ENCODE results near the gene NXPH3.

NXPH3 gene

DNA sequence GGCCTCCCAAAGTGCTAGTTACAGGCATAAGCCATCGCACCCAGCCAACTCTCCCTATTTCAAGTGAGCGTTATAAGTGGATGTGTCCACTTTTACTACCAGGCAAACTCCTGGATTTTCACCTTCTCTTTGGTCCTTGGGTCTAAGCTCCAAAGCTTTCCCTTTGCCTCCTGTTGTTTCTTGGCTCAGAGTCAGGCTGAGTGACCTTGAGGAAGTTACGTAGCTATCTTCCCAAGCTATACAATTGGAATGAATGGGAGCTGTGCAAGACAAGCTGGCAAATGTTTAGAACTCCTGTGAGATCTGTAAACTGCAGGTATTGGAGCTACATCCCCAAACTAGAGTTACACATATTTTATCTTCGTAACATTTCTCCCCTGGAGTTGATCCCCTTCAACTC is 20.3 kb downstream of the NXPH3 start:
- H3K27me3 ChIP-seq (replicated peaks; ENCODE audit: insufficient read depth, low read length): no peaks in the 10 kb centered on the region
- H3K4me1 ChIP-seq (ENCODE audit: low read length): no peaks in the 10 kb centered on the region
- H3K36me3 ChIP-seq (replicated peaks; ENCODE audit: insufficient read depth, low read length): no peaks in the 10 kb centered on the region
- H3K4me3 ChIP-seq (ENCODE audit: low read length): no peak overlapping the region
- TF ChIP-seq CTCF (IDR thresholded peaks at IDR 0.05; ENCODE audit: low read length) (no peak), EZH2phosphoT487 (IDR thresholded peaks at IDR 0.05; ENCODE audit: low read length) (no peak), EZH2 (optimal IDR thresholded peaks at IDR 0.05; ENCODE audit: low read depth, low read length) (no peak)
- H3F3A ChIP-seq (ENCODE audit: insufficient read depth, low read length): no peaks in the 10 kb centered on the region
- no peak for DNase-seq
- no peaks in the 10 kb centered on the region for H4K20me1 ChIP-seq (ENCODE audit: insufficient read depth, low read length)
- H3K9me2 ChIP-seq (replicated peaks; ENCODE audit: insufficient read depth, low read length): no peaks in the 10 kb centered on the region
- no peak overlapping the region for H3K27ac ChIP-seq (ENCODE audit: low read length)
- H3K79me2 ChIP-seq (ENCODE audit: low read length): no peaks in the 10 kb centered on the region
- no peaks in the 10 kb centered on the region for H3K9me3 ChIP-seq (replicated peaks; ENCODE audit: insufficient read depth, low read length)
- no peak overlapping the region for H3K9ac ChIP-seq (ENCODE audit: low read length)
- no peak overlapping the region for H2AFZ ChIP-seq (ENCODE audit: low read length)
- no peak overlapping the region for H3K4me2 ChIP-seq (ENCODE audit: low read depth, low read length)

DNA sequence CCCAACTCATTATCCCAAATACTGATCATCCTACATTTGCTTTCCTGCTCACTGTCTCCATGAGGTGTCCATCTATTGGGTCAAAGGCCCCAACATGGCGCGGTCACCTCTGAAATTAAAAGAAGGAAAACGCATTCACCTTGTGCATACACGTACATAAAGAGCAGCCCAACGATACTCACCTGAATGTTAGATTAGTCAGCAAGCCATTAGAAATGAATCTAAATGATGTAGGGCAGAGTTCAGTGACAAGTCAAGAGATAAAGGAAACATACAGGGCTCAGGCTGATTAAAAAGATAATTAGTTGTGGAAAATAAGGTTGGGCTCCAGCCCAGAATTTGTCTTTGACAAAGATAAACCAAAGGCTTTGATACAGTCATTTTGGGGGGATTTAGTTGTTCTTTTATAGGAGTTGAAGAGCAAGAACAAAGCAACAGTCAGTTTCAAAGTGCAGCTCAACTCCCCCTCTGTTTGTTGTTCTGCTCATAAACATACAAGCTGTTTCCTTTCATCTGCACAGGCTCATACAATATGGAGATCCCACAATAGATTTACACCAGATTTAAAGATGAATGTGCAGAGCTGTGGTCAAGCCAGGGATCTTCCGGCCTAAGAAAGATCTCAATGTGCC is 21.1 kb downstream of the NXPH3 start:
- H4K20me1 ChIP-seq (ENCODE audit: insufficient read depth, low read length): no peaks in the 10 kb centered on the region
- H2AFZ ChIP-seq (ENCODE audit: low read length): no peak overlapping the region
- H3K4me2 ChIP-seq (ENCODE audit: low read depth, low read length): no peak overlapping the region
- H3K36me3 ChIP-seq (replicated peaks; ENCODE audit: insufficient read depth, low read length): 0 out of 2 replicates have a peak, but pooled peaks cover 3% of the 10 kb centered on the region
- no peaks in the 10 kb centered on the region for H3K4me1 ChIP-seq (ENCODE audit: low read length)
- H3K79me2 ChIP-seq (ENCODE audit: low read length): no peaks in the 10 kb centered on the region
- no peaks in the 10 kb centered on the region for H3K27me3 ChIP-seq (replicated peaks; ENCODE audit: insufficient read depth, low read length)
- H3K27ac ChIP-seq (ENCODE audit: low read length): no peak overlapping the region
- no peak overlapping the region for H3K9ac ChIP-seq (ENCODE audit: low read length)
- no peaks in the 10 kb centered on the region for H3F3A ChIP-seq (ENCODE audit: insufficient read depth, low read length)
- TF ChIP-seq CTCF (IDR thresholded peaks at IDR 0.05; ENCODE audit: low read length) (no peak), EZH2 (optimal IDR thresholded peaks at IDR 0.05; ENCODE audit: low read depth, low read length) (no peak), EZH2phosphoT487 (IDR thresholded peaks at IDR 0.05; ENCODE audit: low read length) (no peak)
- H3K9me3 ChIP-seq (replicated peaks; ENCODE audit: insufficient read depth, low read length): no peaks in the 10 kb centered on the region
- H3K9me2 ChIP-seq (replicated peaks; ENCODE audit: insufficient read depth, low read length): no peaks in the 10 kb centered on the region
- DNase-seq: no peak
- H3K4me3 ChIP-seq (ENCODE audit: low read length): no peak overlapping the region

- Histone ChIP-seq H3K4me1 (ENCODE audit: low read length) (no peaks in the 10 kb centered on the region), H3K4me3 (ENCODE audit: low read length) (no peak overlapping the region), H3K9me2 (replicated peaks; ENCODE audit: insufficient read depth, low read length) (no peaks in the 10 kb centered on the region), H3F3A (ENCODE audit: insufficient read depth, low read length) (no peaks in the 10 kb centered on the region), H3K9ac (ENCODE audit: low read length) (no peak overlapping the region), H3K36me3 (replicated peaks; ENCODE audit: insufficient read depth, low read length) (0 out of 2 replicates have a peak, but pooled peaks cover 4% of the 10 kb centered on the region), H2AFZ (ENCODE audit: low read length) (no peak overlapping the region), H3K79me2 (ENCODE audit: low read length) (no peaks in the 10 kb centered on the region), H3K9me3 (replicated peaks; ENCODE audit: insufficient read depth, low read length) (no peaks in the 10 kb centered on the region), H4K20me1 (ENCODE audit: insufficient read depth, low read length) (no peaks in the 10 kb centered on the region), H3K27me3 (replicated peaks; ENCODE audit: insufficient read depth, low read length) (no peaks in the 10 kb centered on the region), H3K27ac (ENCODE audit: low read length) (no peak overlapping the region), H3K4me2 (ENCODE audit: low read depth, low read length) (no peak overlapping the region)
- no peak for TF ChIP-seq EZH2phosphoT487 (IDR thresholded peaks at IDR 0.05; ENCODE audit: low read length)
- no peak for DNase-seq
Observed at GRCh38 chr17:49597436-49597835, 21.8 kb downstream of the NXPH3 start.

DNA sequence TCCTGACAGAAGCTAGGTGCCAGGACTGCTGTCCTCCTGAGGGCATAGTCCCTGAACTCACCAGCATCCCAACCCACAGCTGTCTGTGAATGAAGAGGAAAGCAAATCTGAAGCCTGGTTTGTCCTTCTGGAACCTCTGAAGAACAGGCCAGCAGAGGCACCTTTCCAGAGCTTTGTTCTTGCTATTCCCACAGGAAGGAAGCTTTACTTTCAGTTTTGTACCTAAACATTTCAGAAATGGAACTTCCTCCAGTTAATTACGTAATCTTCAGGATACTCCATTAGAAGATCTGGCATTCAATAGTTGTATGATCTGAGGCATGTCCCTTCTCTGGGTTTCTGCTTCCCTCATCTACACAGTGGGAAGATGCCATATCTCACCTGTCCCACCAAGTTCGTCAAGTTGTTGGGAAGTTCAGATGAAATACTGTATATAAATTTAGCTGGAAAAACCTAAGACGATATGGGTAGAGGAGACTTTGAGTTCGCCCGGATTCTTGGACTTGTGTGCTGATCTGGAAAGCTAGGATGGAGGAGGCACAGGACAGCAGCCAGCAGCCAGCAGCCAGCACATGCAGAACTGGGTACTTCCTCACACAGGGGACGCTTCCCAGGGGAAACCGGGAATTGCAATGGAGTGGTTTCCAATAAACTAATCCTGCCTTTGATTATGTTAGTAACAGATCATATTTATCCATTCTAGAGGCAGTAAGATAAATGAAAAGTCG is 22.4 kb downstream of the NXPH3 start:
- H3K79me2 ChIP-seq (ENCODE audit: low read length): no peaks in the 10 kb centered on the region
- no peak overlapping the region for H2AFZ ChIP-seq (ENCODE audit: low read length)
- H3K9ac ChIP-seq (ENCODE audit: low read length): no peak overlapping the region
- H4K20me1 ChIP-seq (ENCODE audit: insufficient read depth, low read length): no peaks in the 10 kb centered on the region
- no peak overlapping the region for H3K4me2 ChIP-seq (ENCODE audit: low read depth, low read length)
- no peak for DNase-seq
- H3K9me2 ChIP-seq (replicated peaks; ENCODE audit: insufficient read depth, low read length): no peaks in the 10 kb centered on the region
- TF ChIP-seq CTCF (IDR thresholded peaks at IDR 0.05; ENCODE audit: low read length): no peak
- no peak overlapping the region for H3K27ac ChIP-seq (ENCODE audit: low read length)
- no peaks in the 10 kb centered on the region for H3K9me3 ChIP-seq (replicated peaks; ENCODE audit: insufficient read depth, low read length)
- no peaks in the 10 kb centered on the region for H3K4me1 ChIP-seq (ENCODE audit: low read length)
- no peaks in the 10 kb centered on the region for H3K27me3 ChIP-seq (replicated peaks; ENCODE audit: insufficient read depth, low read length)
- no peak overlapping the region for H3K4me3 ChIP-seq (ENCODE audit: low read length)
- H3K36me3 ChIP-seq (replicated peaks; ENCODE audit: insufficient read depth, low read length): 0 out of 2 replicates have a peak, but pooled peaks cover 4% of the 10 kb centered on the region
- H3F3A ChIP-seq (ENCODE audit: insufficient read depth, low read length): no peaks in the 10 kb centered on the region
